Measurements from ENCODE around the gene ZFYVE19. TPM values are rescaled to one million over a fixed set of nuclear protein-coding genes. Genes with fewer than 3 reads are reported as not detected.

ZFYVE19 gene
- total and polyA plus RNA-seq, 2 of the 13 experiments (the other 11 are each of a cell fraction or from before 2014, with no cell fraction given), result 23.3 to 44.0 TPM

DNA sequence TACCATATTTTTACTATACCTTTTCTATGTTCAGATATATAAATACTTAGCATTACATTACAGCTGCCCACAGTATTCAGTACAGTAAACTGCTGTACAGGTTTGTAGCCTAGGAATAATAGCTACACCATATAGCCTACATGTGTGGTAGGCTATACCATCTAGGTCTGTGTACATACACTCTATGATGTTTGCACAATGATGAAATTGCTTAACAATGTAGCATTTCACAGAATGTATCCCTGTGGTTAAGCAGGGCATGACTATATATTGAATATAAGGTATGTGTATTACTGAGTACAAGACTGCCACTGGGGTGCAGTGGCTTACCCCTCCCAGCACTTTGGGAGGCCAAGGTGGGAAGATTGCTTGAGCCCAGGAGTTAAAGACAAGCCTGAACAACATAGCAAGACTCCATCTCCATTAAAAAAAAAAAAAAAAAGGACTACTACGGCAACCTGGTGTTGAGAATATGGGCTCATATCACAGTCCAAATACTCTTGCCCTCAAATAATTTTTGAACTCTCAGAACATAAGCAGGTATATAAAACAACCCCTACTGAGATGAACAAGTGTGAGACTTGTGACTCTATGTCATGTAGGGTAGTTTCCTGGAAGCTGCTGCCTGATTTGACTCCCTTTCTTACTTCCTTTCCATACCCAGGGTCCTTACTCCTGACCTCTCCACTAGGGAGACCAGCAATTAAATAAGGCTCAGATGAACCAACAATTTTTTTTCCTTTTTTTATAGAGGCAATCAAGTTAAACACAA is 16.9 kb downstream of the ZFYVE19 start (continued):
- 0 out of 2 replicates have a peak, but pooled peaks have one; percentile 49 for TF ChIP-seq JUN (CRISPR knock-in tag; IDR thresholded peaks at IDR 0.05)
- TF ChIP-seq BCL6 (CRISPR knock-in tag; IDR thresholded peaks at IDR 0.05), result peak; percentile 71
- 0 out of 2 replicates have a peak, but pooled peaks have one; percentile 33 for TF ChIP-seq ZNF614 (CRISPR knock-in tag; IDR thresholded peaks at IDR 0.05; ENCODE audit: borderline replicate concordance)
- TF ChIP-seq SAP130 (CRISPR knock-in tag; IDR thresholded peaks at IDR 0.05; ENCODE audit: low read depth), result peak; percentile 67
- TF ChIP-seq TARDBP (CRISPR knock-in tag; IDR thresholded peaks at IDR 0.05), result peak; percentile 38; the same call in 1 of the 2 replicates
- peak; percentile 80 for TF ChIP-seq GATAD2A (CRISPR knock-in tag; IDR thresholded peaks at IDR 0.05)
- no peak for TF ChIP-seq ZNF780A (CRISPR knock-in tag; IDR thresholded peaks at IDR 0.05)
- TF ChIP-seq CREB1 (IDR thresholded peaks at IDR 0.05), result no peak
- TF ChIP-seq CREB1 (CRISPR knock-in tag; IDR thresholded peaks at IDR 0.05), result peak; percentile 33; the same call in 1 of the 2 replicates
- TF ChIP-seq, protein P1, sequence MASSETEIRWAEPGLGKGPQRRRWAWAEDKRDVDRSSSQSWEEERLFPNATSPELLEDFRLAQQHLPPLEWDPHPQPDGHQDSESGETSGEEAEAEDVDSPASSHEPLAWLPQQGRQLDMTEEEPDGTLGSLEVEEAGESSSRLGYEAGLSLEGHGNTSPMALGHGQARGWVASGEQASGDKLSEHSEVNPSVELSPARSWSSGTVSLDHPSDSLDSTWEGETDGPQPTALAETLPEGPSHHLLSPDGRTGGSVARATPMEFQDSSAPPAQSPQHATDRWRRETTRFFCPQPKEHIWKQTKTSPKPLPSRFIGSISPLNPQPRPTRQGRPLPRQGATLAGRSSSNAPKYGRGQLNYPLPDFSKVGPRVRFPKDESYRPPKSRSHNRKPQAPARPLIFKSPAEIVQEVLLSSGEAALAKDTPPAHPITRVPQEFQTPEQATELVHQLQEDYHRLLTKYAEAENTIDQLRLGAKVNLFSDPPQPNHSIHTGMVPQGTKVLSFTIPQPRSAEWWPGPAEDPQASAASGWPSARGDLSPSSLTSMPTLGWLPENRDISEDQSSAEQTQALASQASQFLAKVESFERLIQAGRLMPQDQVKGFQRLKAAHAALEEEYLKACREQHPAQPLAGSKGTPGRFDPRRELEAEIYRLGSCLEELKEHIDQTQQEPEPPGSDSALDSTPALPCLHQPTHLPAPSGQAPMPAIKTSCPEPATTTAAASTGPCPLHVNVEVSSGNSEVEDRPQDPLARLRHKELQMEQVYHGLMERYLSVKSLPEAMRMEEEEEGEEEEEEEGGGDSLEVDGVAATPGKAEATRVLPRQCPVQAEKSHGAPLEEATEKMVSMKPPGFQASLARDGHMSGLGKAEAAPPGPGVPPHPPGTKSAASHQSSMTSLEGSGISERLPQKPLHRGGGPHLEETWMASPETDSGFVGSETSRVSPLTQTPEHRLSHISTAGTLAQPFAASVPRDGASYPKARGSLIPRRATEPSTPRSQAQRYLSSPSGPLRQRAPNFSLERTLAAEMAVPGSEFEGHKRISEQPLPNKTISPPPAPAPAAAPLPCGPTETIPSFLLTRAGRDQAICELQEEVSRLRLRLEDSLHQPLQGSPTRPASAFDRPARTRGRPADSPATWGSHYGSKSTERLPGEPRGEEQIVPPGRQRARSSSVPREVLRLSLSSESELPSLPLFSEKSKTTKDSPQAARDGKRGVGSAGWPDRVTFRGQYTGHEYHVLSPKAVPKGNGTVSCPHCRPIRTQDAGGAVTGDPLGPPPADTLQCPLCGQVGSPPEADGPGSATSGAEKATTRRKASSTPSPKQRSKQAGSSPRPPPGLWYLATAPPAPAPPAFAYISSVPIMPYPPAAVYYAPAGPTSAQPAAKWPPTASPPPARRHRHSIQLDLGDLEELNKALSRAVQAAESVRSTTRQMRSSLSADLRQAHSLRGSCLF (CRISPR knock-in tag; IDR thresholded peaks at IDR 0.05; ENCODE audit: borderline replicate concordance), result no peak
- TF ChIP-seq TBL1XR1 (IDR thresholded peaks at IDR 0.05; ENCODE audit: borderline replicate concordance, low read length, partially characterized antibody), result no peak
- TF ChIP-seq HNF4A (CRISPR knock-in tag; IDR thresholded peaks at IDR 0.05), result 0 out of 2 replicates have a peak, but pooled peaks have one; percentile 24
- peak; percentile 41; the same call in 1 of the 2 replicates for TF ChIP-seq RXRB (CRISPR knock-in tag; IDR thresholded peaks at IDR 0.05; ENCODE audit: borderline replicate concordance)
- peak; percentile 77 for TF ChIP-seq ARID5B (CRISPR knock-in tag; IDR thresholded peaks at IDR 0.05)
- 0 out of 2 replicates have a peak, but pooled peaks have one; percentile 36 for TF ChIP-seq GATAD1 (CRISPR knock-in tag; IDR thresholded peaks at IDR 0.05)
- no peak for TF ChIP-seq ARNT2 (CRISPR knock-in tag; IDR thresholded peaks at IDR 0.05; ENCODE audit: low read depth)
- TF ChIP-seq, protein P2, sequence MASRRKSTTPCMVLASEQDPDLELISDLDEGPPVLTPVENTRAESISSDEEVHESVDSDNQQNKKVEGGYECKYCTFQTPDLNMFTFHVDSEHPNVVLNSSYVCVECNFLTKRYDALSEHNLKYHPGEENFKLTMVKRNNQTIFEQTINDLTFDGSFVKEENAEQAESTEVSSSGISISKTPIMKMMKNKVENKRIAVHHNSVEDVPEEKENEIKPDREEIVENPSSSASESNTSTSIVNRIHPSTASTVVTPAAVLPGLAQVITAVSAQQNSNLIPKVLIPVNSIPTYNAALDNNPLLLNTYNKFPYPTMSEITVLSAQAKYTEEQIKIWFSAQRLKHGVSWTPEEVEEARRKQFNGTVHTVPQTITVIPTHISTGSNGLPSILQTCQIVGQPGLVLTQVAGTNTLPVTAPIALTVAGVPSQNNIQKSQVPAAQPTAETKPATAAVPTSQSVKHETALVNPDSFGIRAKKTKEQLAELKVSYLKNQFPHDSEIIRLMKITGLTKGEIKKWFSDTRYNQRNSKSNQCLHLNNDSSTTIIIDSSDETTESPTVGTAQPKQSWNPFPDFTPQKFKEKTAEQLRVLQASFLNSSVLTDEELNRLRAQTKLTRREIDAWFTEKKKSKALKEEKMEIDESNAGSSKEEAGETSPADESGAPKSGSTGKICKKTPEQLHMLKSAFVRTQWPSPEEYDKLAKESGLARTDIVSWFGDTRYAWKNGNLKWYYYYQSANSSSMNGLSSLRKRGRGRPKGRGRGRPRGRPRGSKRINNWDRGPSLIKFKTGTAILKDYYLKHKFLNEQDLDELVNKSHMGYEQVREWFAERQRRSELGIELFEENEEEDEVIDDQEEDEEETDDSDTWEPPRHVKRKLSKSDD (CRISPR knock-in tag; IDR thresholded peaks at IDR 0.05; ENCODE audit: low read depth), result no peak

All from HepG2 (cell line).